CD14-positive monocyte (primary cell): Measurements from ENCODE around the gene UCHL5. TPM values are rescaled to one million over a fixed set of nuclear protein-coding genes. Genes with fewer than 3 reads are reported as not detected.

Experiments
- DNase-seq, 3 donors: peaks; one replicate each; pipeline ENCODE4 v3.0.0-alpha.2; 2011 to 2022
- H2AFZ ChIP-seq: 2 replicates; pipeline ENCODE4 v1.6.0; 2012; ENCODE audit warnings: mild to moderate bottlenecking, low read depth, low read length, inconsistent platforms; ENCODE audit not compliant: insufficient read depth, poor library complexity, severe bottlenecking
- H3K27ac ChIP-seq, 2 donors: 1 replicate in 1 of 2; 2 replicates in 1 of 2; pipeline ENCODE4 v1.5.1; 2012 to 2013; ENCODE audit warnings: low read length in 2 of 2, control low read depth in 1 of 2, inconsistent platforms in 1 of 2, low read depth in 1 of 2, mild to moderate bottlenecking in 1 of 2
- H3K27me3 ChIP-seq, 2 donors: one replicate each; pipeline versions ENCODE4 v1.6.0 to v1.6.1; 2011 to 2013; ENCODE audit warnings: low read length in 2 of 2; ENCODE audit not compliant: control insufficient read depth in 2 of 2, insufficient read depth in 2 of 2
- H3K36me3 ChIP-seq, 2 donors: replicated peaks in 1 of 2; 1 replicate in 1 of 2; 2 replicates in 1 of 2; pipeline versions ENCODE4 v1.5.1 to v1.6.1; 2012 to 2013; ENCODE audit warnings: low read length in 2 of 2, control low read depth in 1 of 2, inconsistent platforms in 1 of 2, mild to moderate bottlenecking in 1 of 2; ENCODE audit not compliant: insufficient read depth in 2 of 2, control insufficient read depth in 1 of 2
- H3K4me1 ChIP-seq, 2 donors: 1 replicate in 1 of 2; 2 replicates in 1 of 2; pipeline versions ENCODE4 v1.5.1 to v1.6.1; 2012 to 2013; ENCODE audit warnings: low read length in 2 of 2, control low read depth in 1 of 2, inconsistent platforms in 1 of 2, mild to moderate bottlenecking in 1 of 2, moderate library complexity in 1 of 2; ENCODE audit not compliant: insufficient read depth in 2 of 2, control insufficient read depth in 1 of 2
- H3K4me2 ChIP-seq: replicated peaks from 2 replicates; pipeline ENCODE3; 2012; ENCODE audit warnings: low read length, moderate library complexity, mild to moderate bottlenecking; ENCODE audit not compliant: poor library complexity, severe bottlenecking; ENCODE audit errors: extremely low read depth
- H3K4me3 ChIP-seq, 3 experiments: fragments of 200-600 bp in 1 of 3; sonication (generic) in 1 of 3; replicated peaks in 1 of 3; 1 replicate in 2 of 3; 2 replicates in 1 of 3; pipeline ENCODE4 v1.5.1; 2011 to 2013; ENCODE audit warnings: low read length in 3 of 3, mild to moderate bottlenecking in 3 of 3, control low read depth in 2 of 3, low read depth in 2 of 3, inconsistent platforms in 1 of 3, moderate library complexity in 1 of 3
- H3K79me2 ChIP-seq: 2 replicates; pipeline ENCODE4 v1.6.0; 2012; ENCODE audit warnings: mild to moderate bottlenecking, control low read depth, inconsistent platforms, low read length, moderate library complexity; ENCODE audit not compliant: insufficient read depth
- H3K9ac ChIP-seq: 2 replicates; pipeline ENCODE4 v1.6.0; 2017; ENCODE audit warnings: low read length, mild to moderate bottlenecking; ENCODE audit not compliant: insufficient read depth, poor library complexity, severe bottlenecking
- H3K9me3 ChIP-seq, 2 donors: replicated peaks in 1 of 2; 1 replicate in 1 of 2; 2 replicates in 1 of 2; pipeline versions ENCODE4 v1.5.1 to v1.6.1; 2012 to 2013; ENCODE audit warnings: low read length in 2 of 2, control low read depth in 1 of 2; ENCODE audit not compliant: control insufficient read depth in 1 of 2, insufficient read depth in 1 of 2
- H4K20me1 ChIP-seq: 2 replicates; pipeline ENCODE4 v1.6.0; 2012; ENCODE audit warnings: mild to moderate bottlenecking, low read length, control low read depth, moderate library complexity; ENCODE audit not compliant: insufficient read depth
- H3K27ac Mint-ChIP-seq, 7 donors: one replicate each; pipeline ENCODE4 v1.8.0; 2020; ENCODE audit warnings: mild to moderate bottlenecking in 7 of 7, mixed read lengths in 7 of 7, moderate library complexity in 6 of 7, inconsistent platforms in 2 of 7
- H3K27me3 Mint-ChIP-seq, 3 donors: one replicate each; pipeline ENCODE4 v1.8.0; 2021 to 2022; ENCODE audit warnings: low read depth in 3 of 3, mild to moderate bottlenecking in 3 of 3, mixed read lengths in 3 of 3, moderate library complexity in 3 of 3, inconsistent platforms in 1 of 3
- H3K36me3 Mint-ChIP-seq, 2 donors: one replicate each; pipeline ENCODE4 v1.8.0; 2020; ENCODE audit warnings: mixed read lengths in 2 of 2, inconsistent platforms in 1 of 2, mild to moderate bottlenecking in 1 of 2
- H3K4me1 Mint-ChIP-seq: one replicate; pipeline ENCODE4 v1.8.0; 2020; ENCODE audit warnings: mild to moderate bottlenecking, mixed read lengths
- H3K4me3 Mint-ChIP-seq, 2 donors: one replicate each; pipeline ENCODE4 v1.8.0; 2020; ENCODE audit warnings: mild to moderate bottlenecking in 2 of 2, mixed read lengths in 2 of 2, moderate library complexity in 1 of 2
- H3K9me3 Mint-ChIP-seq, 7 donors: one replicate each; pipeline ENCODE4 v1.8.0; 2020 to 2022; ENCODE audit warnings: mixed read lengths in 7 of 7, mild to moderate bottlenecking in 6 of 7, moderate library complexity in 6 of 7, inconsistent platforms in 2 of 7
- WGBS: methylation state at CpG from one replicate; pipeline ENCODE4 v1.1.5; 2013; ENCODE audit warnings: missing lambda C conversion rate; ENCODE audit not compliant: insufficient coverage; 5-methylcytosine and 5-hydroxymethylcytosine counted together
- intact Hi-C, 2 donors: fragments of 100-400 bp; cut with micrococcal nuclease; formaldehyde crosslinking; loops; one replicate each; pipeline versions ENCODE4 v1.15.0 to v1.15.1; 2023
- polyA plus RNA-seq, 3 donors: library from polyadenylated mRNA; depleted of rRNA in 1 of 3; unstranded in 2 of 3; stranded (reverse) in 1 of 3; fragments of 300-500 nt in 2 of 3; fragments of >200 nt in 1 of 3; fragmentation: Illumina TruSeq in 2 of 3; gene quantifications; 1 replicate in 2 of 3; 2 replicates in 1 of 3; pipeline ENCODE4 v1.2.3, GENCODE V29; 2012 to 2021
- TF ChIP-seq, protein P1 (sequence below): fragments of 200-600 bp; IDR thresholded peaks from one replicate; pipeline ENCODE4 v1.8.0; 2022; ENCODE audit warnings: antibody characterized with exemption, mild to moderate bottlenecking

The UCHL5 gene
- polyA plus RNA-seq, 3 donors: 8.6 to 43.0 (median 29.6) TPM

- Mint-ChIP-seq H3K4me1 (peaks cover 7% of the 10 kb centered on the region), H3K4me3 (no peak overlapping the region), H3K27me3 (peaks cover 0 to 7% (median 2%) of the 10 kb centered on the region in 3 donors), H3K27ac (peak overlapping the region in 2 of 7 donors; percentile 18 to 20), H3K9me3 (peaks cover 0 to 4% (median 0%) of the 10 kb centered on the region in 7 donors), H3K36me3 (no peaks in the 10 kb centered on the region)
- H3K9me3 ChIP-seq: no peaks in the 10 kb centered on the region
- intact Hi-C loops: no loop called here
- H4K20me1 ChIP-seq: no peaks in the 10 kb centered on the region
- no peak for DNase-seq
- TF ChIP-seq, protein P1, sequence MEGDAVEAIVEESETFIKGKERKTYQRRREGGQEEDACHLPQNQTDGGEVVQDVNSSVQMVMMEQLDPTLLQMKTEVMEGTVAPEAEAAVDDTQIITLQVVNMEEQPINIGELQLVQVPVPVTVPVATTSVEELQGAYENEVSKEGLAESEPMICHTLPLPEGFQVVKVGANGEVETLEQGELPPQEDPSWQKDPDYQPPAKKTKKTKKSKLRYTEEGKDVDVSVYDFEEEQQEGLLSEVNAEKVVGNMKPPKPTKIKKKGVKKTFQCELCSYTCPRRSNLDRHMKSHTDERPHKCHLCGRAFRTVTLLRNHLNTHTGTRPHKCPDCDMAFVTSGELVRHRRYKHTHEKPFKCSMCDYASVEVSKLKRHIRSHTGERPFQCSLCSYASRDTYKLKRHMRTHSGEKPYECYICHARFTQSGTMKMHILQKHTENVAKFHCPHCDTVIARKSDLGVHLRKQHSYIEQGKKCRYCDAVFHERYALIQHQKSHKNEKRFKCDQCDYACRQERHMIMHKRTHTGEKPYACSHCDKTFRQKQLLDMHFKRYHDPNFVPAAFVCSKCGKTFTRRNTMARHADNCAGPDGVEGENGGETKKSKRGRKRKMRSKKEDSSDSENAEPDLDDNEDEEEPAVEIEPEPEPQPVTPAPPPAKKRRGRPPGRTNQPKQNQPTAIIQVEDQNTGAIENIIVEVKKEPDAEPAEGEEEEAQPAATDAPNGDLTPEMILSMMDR: no peak
- WGBS: 97% methylated on average over 6 of the region's 13 CpGs
- H3K4me1 ChIP-seq: no peaks in the 10 kb centered on the region
- H2AFZ ChIP-seq: no peak overlapping the region
- no peak overlapping the region for H3K4me2 ChIP-seq
- no peak overlapping the region for H3K9ac ChIP-seq
- H3K36me3 ChIP-seq: no peaks in the 10 kb centered on the region
- H3K79me2 ChIP-seq: no peaks in the 10 kb centered on the region
- H3K27ac ChIP-seq: no peak overlapping the region
- no peaks in the 10 kb centered on the region for H3K27me3 ChIP-seq
- no peak overlapping the region for H3K4me3 ChIP-seq
Measured at GRCh38 chr1:192979542-192979941, 79.6 kb downstream of the UCHL5 start.

DNA sequence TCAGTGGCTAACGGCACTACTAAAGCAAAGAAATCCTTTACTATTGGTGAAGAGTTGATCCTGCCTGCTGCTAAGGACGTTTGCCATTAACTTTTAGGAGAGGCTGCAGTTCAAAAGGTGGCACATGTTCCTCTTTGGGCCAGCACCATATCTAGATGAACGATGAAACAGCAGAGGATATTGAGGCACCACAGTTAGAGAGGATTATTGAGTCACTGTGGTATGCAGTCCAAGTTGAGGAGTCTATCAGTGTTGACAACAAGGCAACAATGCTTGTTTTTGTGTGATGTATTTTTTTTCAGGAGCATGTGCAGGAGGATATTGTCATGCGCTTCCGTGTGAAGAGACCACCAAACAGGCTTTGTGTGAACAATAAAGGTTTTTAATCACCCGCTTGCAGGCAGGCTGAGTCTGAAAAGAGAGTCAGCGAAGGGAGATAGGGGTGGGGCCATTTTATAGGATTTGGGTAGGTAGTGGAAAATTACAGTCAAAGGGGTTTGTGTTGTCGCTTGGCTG, 80.9 kb downstream of the UCHL5 start:
- peaks cover 0 to 3% (median 2%) of the 10 kb centered on the region in 3 donors for H3K27me3 Mint-ChIP-seq
- H3K79me2 ChIP-seq: no peaks in the 10 kb centered on the region
- H3K4me2 ChIP-seq: no peak overlapping the region
- DNase-seq: no peak
- no peak overlapping the region for H2AFZ ChIP-seq
- no peaks in the 10 kb centered on the region for H4K20me1 ChIP-seq
- 96% methylated on average over 8 of the region's 8 CpGs for WGBS
- peaks cover 5% of the 10 kb centered on the region for H3K4me1 Mint-ChIP-seq
- TF ChIP-seq, protein P1: no peak
- H3K9me3 ChIP-seq: no peaks in the 10 kb centered on the region
- H3K4me3 Mint-ChIP-seq: no peak overlapping the region
- no peaks in the 10 kb centered on the region for H3K36me3 ChIP-seq
- H3K27me3 ChIP-seq: no peaks in the 10 kb centered on the region
- H3K27ac Mint-ChIP-seq: no peak overlapping the region
- H3K4me1 ChIP-seq: no peaks in the 10 kb centered on the region
- H3K9ac ChIP-seq: no peak overlapping the region
- H3K9me3 Mint-ChIP-seq: peaks cover 0 to 4% (median 0%) of the 10 kb centered on the region in 7 donors
- intact Hi-C loops: no loop called here
- H3K27ac ChIP-seq: no peak overlapping the region
- H3K36me3 Mint-ChIP-seq: no peaks in the 10 kb centered on the region
- H3K4me3 ChIP-seq: no peak overlapping the region
